Measurements from ENCODE around the gene USP13. TPM values are rescaled to one million over a fixed set of nuclear protein-coding genes. Genes with fewer than 3 reads are reported as not detected.
A peak's percentile ranks its signal among the peaks of the same experiment; 100 is the strongest.

Gene USP13
- total RNA-seq, 1 donor from 2014 or later: 37.5 TPM

DNA sequence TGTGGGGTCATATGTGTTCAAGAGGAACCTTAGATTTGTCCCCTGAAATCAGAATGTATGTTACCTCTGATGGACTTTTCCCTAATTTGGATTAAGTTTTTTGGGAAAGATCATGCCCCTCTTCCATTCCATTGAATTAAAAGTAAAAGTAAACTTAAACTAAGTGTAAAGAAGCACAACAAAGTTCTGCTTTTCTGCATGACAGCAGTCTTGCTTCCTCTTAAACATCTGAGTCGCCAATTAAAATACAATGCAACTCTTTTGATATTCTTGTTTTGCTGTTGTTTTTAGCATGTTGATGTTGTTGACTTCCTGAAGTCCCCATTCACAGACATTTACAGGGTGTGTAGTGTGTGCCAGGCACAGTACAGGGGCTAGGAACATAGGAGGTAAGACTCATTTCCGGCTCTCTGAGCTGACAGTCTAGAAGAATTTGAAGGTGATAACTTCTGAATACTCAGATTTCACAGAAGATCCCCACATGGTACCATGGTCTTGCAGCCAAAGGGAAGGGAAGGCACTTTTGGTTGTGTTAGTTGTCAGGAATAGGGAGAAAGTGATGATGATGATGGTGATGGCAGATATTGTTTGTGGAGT, 45.0 kb downstream of the USP13 start:
- no peak for DNase-seq (ENCODE audit: low read depth in 2 of 2)

DNA sequence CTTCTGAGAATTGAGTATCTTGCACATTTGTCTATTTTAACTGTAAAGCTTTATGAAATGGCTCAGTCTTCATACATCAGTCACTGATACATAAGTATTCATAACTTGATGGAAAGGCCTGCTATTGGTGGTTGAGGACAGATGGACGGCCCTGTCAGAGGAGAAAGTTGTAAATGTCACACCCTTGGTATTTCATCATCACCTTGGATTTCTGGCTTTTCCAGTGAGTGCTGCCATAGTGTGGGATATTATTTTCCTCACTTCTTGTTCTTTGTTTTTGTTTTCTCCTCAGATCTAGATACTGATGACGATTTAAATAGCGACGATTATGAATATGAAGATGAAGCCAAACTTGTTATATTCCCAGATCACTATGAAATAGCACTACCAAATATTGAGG, 47.9 kb downstream of the USP13 start:
- no peak for DNase-seq (ENCODE audit: low read depth in 2 of 2)

DNA sequence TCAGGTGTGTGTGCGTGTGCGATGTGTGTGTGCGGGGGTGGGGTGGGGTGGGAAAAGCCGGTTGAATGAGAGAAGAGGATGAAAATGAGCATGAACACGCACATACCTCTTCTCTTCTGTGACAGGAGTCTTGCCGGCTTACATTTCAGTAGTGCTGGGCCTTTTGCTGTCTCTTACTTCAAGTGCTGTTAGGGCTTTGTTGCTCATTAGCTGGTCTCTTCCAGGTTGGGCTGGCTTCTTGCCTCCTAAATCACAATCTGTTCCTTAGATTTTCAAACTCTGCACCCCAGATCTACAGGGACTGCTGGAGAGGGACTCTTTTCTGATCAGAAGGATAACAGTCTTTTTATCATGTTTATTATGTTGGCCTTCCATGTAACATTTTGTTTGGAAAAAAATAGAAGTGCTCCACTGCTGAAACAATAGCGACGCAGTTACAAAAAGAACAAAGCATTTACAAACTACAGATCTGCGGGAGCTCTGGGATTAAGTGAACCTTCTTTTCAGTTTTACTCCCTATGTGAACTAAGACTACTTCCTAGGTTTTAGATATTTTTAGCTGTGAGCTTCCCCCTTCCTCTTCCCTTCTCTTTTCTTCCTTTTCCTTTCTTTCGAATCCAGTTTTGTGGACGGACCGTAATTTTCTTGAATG, 48.5 kb downstream of the USP13 start:
- no peak for DNase-seq (ENCODE audit: low read depth in 2 of 2)

DNA sequence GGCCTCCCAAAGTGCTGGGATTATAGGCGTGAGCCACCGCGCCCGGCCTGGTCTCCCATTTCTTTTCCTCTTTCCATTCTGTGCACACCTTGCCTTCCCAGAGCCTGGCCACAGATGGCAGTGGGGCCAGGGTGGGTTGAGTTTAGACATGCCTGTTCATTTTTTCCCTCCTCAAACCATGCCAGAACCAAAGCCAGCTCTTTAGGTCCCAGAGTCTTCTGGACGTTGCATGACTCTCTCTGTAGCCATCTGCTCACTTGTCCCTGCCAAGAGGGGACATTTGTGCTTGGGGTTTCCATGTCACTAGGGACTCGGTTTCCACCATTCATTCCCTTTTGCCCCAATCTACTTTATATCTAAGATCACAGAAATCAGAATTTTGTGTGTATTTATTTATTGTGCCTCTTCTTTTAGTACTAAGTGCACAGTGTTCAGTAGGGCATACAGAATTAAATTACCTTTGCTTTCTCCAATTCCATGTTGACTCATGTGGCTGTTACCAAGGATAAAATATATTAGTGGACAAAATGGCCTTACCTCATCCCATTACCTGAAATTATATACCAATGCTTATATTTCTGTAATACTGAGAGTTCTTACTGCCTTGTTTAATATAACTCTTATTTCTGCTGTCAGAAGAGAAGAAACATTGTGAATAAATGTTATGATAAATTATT, 49.6 kb downstream of the USP13 start:
- DNase-seq (ENCODE audit: low read depth in 2 of 2): no peak

DNA sequence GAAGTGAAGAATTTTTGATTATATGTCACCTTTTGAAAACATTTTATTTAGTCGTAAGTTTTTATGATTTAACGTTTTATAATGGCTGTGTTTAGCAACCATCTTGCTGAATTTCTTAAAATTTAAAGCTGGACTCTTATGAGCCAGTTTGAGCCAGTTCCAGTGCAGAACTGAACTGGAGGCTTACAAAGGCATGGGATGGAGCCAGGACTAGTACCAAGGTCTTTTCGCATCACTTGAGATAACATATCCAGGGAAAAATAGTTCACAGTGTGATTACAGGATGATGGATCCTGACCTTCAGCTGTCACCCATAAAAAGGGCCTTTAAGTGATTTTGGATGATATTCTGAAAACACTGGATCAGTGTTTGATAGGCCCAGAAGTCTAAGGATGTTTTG, 51.0 kb downstream of the USP13 start:
- no peak for DNase-seq (ENCODE audit: low read depth in 2 of 2)

DNA sequence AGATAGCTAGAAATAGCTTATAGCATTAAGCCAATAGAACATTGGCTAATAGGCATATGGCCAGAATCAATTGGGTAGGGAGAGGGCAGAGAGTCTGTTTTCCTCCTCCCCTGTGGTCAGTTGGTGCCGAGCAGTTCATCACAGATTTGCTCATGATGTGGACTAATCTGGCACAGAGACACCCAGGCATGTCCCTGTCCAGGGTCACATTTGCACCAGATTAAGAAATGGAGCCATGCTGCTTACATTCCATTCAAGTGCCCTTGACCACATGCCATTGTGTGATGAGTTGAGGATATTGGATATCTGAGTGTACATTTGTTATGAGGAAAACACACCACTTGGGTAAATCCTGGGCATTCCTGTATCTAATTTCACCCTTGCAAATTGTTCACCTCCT, 53.4 kb downstream of the USP13 start:
- no peak for DNase-seq (ENCODE audit: low read depth in 2 of 2)

DNA sequence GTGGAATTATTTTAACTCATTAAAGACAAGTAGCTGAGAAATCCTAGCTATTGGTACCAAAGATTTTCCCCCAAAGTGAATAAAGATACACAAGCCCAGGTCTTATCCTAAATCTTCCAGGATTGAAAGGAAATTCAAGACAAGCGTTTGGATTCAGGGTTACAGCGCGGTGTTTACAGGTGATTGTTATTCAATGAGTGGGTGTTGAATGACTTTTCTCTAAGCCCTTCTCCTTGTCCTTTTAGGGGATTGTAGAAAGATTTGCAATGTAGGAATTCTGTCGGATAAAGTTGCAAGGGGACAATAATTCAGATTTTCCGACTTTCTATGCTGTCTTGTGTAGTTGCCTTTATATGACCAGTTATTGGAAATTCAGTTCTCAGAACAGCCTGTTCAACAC, 57.2 kb downstream of the USP13 start:
- no peak for DNase-seq (ENCODE audit: low read depth in 2 of 2)

DNA sequence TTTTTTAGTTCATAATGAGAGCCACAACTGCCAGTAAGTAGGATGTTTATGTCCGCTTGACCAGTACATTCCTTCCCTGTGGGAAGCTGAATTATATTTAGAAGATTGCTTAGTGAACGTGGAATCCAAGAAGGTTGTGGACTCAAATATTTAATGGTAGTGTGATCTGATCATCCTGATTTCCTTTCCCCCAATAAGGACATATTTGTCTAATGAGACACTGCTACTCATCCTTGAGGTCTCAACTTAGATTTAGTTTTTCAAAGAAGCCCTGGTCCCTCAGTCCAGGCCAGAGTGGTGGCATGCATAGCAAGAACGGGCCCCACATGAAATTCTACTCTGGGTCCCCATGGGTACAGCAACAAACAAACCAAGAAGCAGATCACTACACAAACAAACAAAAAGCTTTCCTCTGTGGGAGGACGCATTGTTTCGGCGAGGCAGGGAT, 60.8 kb downstream of the USP13 start:
- DNase-seq (ENCODE audit: low read depth in 2 of 2): peak in 1 of 2 donors; percentile 52

DNA sequence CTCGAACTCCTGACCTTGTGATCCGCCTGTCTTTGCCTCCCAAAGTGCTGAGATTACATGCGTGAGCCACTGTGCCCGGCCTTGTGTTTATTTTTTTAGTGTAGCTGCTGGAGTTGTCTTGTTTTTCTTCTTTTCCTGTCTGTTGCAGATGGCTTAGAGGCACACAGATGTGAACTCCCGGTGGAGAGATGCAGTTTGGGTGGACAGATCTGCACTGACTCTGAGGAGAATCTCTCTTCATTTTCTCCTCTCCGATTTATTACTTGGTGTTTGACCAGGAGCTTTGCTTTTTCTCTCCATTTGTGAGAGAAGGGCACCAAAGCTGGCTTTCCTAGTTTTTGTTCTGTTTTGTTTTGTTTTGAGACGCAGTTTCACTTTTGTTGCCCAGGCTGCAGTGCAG, 62.7 kb downstream of the USP13 start:
- DNase-seq (ENCODE audit: low read depth in 2 of 2): peak in 1 of 2 donors; percentile 13

DNA sequence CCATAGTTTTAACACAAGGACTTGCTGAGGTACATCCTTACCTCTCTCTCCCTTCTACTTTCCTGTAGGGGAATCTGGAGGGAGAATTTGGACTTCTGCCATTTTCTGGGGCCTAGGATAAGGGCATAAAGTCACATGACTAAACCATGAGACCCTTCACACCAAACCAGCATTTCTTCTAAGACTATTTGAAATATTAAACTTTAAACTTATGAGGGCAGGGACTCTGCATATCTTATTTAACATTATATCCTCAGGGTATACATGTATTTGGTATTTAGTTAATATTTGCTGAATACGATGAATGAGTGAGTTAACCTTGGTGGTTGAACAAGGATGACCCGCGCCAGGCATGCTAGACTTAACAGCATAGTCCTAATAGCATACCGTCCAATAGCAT, 63.4 kb downstream of the USP13 start:
- DNase-seq (ENCODE audit: low read depth in 2 of 2): no peak

DNA sequence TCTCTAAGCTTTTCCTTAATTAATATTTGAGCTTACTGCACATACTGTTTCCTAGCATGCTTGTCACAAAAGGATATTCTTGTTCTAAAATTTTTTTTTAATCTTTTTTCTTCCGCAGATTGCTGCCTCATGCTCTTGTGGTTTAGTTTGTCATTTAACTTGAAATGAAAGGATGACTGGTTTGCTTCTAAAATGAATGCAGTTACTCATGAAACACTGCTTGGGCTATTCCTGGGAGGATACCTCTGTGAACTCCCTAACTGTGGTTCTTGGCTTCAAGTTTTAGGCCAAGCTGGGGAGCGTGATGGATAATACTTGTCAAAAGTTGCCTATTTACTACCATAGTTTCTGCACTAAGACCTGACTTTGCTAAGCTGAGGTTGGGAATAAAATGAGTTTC, 64.0 kb downstream of the USP13 start:
- DNase-seq (ENCODE audit: low read depth in 2 of 2): peak in 1 of 2 donors; percentile 10

DNA sequence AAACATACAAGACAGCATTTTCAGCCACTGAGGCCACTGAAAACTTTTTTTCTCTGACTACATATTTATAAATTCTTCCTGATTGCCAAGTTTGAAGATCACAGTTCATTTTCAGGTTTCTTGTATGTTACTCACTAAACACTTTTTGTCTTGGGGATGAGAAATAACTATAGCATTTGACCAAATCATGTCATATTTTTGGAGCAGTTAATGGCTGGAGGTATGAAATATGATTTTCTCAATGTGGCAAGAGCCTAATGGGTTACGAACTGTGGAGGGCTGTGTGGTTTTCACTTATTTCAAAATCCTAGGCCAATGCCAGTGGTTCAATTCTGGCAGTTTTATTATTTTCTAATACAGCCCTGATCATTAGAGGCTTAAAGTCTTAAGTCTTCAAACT, 64.4 kb downstream of the USP13 start:
- DNase-seq (ENCODE audit: low read depth in 2 of 2): no peak

DNA sequence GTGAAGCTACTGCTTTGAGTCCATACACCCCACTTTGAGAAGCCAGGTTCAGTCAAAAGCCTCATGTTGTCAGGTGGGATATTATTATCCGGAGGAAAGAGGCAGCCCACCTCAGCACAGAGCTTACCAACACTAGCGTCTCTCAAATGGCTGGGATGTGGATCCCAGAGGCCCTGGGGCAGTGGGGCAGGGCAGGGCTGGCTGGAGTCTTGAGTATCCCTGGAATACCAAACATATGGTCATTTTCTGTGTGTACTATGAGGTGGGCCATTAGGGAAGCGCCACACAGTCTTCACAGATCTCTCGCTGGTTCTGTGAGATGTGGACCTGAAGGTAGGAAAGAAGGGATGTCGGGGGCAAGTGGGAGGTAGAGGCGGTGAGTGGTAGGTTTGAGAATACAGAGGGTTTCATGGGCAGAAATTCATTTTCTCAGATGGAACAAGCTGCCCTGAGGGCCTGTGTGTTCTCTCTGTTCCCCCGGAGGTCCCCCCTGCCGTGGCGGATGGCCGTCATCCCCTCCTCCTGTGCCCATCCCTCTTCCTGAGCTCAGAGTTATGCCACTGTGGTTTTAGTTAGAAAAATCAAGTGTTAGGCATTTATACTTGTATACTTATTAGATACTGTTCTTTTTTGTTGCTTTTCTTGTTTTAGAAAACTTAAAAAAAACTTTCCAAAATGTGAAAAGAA, 66.4 kb downstream of the USP13 start:
- no peak for DNase-seq (ENCODE audit: low read depth in 2 of 2)

DNA sequence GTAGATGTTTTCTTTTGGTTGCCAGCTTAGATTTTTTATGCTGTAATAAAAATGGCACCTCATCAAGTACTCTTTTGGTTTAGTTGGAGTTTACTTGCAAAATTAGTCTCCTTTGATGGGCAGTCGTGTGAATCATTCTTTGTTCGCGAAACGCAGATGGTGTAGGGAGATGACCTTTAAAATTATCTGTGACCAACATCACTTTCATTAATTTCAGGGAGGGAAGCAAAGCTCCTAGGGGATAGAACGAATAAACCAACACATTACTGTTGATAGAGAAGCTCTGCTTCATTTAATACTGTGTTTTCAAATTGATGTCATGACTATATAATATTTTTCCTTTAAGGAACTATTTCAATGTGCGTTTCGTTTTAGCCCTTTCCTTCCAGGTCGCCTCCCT, 67.4 kb downstream of the USP13 start:
- no peak for DNase-seq (ENCODE audit: low read depth in 2 of 2)

DNA sequence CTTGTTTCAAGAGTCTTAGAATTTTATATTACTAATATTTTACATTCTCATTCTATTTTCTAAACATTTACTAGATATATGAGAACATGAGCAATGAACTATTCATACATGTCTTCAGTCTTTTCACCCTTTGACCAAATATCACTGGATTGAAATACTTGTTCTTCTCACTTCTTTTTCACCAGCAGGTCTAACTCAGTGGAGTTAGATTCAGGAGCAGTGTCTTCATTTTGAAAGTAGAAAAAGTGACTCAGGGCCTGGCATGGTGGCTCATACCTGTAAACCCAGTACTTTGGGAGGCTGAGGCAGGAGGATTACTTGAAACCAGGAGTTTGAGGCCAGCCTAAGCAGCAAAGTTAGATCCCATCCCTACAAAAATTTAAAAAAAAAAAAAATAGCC, 70.8 kb downstream of the USP13 start:
- no peak for DNase-seq (ENCODE audit: low read depth in 2 of 2)

DNA sequence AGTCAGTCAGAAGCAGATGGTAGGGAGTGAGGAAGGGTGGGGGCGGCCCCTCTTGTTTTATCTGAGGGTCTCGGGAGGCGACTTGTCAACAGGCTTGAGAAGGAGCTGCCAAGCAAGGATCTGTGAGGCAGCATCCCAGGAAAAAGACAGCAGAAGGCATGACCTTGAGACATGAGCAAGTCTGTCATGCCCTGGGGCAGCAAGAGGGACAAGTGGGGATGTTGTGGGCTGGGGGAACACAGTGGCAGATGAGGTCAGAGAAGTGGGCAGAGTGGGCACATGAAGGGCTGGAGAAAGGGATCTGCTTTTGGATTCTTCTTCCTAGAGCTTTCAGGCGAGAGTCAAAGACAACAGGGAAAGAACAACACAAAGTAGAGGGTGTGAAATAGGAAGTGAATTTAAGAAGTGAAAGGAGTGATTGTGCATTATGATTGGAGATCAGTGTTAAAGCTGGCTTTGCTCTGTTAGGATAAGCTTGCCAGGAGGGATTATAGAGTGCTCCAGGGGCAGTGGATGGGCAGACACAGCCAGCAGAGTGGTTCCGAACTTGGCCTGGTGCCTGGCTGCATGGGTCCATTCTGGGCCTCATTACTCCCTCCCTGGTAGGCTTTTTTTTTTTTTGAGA, 73.3 kb downstream of the USP13 start:
- no peak for DNase-seq (ENCODE audit: low read depth in 2 of 2)

DNA sequence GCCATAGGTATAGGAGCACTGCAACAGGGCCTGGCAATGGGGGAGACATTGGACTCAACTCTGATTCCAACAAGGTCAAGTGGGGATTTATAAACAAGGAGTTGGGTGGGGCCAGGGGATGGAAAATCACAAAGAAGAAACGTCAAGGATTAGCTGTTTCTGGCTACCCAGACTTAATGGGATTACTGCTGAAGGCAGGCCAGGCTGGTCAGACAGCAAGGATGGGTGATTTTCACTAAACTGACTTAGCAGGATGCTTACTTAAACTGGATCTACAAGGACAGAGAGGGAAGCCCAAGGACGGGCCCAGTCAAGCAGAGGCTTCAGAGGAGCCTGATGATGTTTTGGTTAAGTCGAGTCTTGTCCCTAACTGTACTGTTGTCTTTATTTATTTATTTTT, 76.2 kb downstream of the USP13 start:
- DNase-seq (ENCODE audit: low read depth in 2 of 2): no peak

DNA sequence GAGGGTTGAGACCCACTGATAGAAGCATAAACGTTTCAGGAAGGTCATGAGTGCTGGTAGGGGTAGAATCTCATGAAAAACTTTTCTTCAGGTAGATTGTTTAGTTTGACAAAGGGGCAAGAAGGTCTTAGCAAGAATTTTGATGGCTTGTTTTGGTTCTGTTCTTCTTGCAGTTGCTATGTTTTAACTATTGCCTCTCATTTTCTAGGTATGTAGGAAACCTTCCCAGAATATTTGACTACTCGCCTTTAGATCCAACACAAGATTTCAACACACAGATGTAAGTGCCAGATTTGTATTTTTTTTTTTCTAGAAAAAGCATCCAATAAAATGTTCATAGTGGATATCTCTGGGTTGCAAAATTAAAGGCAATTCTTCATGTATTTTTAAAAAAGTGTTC, 77.1 kb downstream of the USP13 start:
- DNase-seq (ENCODE audit: low read depth in 2 of 2): no peak

DNA sequence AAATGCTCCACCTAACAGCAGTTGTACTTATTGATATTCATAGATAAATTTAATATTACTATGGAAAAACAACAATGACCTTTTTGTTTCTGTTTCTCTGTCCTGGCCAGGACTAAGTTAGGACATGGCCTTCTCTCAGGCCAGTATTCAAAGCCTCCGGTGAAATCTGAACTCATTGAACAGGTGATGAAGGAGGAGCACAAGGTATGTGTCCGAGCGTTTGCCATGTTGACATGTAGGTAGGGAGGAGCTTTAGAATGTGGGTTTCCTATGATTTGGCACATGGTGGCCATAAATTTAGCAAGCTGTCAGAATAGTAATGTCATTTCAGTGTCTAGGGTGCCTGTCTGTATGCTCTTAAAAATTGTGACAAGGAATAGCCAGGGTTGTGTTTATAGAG, 77.7 kb downstream of the USP13 start:
- no peak for DNase-seq (ENCODE audit: low read depth in 2 of 2)

DNA sequence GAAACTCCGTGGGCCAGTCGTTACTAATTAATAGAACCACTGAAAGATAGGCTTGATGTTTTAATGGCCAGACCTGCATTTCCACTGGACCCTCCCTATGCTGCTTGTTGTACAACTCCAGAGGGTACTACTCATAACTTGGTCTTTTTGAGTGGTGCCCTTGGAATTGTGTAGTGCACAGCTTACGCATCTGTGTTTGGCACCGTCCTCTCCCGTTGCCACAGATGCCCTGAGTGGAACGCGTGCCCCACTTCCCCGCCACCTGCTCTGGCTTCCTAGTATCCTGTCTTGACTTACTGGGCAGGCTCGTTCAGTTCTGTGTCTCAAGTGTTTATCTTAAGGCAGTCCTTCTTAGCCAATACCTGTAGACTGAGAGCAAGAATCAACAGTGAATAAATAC, 78.7 kb downstream of the USP13 start:
- DNase-seq (ENCODE audit: low read depth in 2 of 2): no peak

DNA sequence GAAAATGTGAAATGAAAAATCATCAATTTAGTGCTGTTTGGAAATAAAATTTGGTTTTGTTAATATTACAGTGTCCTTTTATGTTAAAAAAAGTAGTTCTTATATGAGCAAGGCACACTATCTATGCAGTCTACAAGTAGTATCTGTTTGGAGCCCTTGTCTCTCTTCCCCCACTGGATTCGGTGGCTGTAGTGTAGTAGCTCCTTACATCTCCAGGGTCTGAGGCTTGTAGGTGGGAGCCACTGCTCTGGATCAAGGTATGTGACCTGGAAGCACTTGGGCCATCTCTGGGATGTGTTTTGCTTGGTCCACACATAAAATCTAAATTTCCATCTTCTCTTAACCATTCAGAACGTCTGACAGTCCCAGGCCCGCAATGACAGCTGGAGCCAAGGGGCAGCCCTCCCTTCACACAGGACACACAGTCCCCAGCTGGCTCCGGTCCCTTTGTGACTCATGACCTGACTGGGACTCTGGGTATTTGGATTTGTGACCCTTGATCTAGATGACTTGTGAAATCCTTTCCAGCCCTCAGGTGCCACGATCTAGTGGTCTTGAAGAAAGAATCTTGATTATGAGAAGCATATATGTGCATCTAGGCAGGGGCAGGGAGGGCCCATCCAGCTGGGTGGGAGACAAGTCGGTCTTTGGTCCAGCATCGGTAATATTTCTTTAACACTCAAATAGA, 80.0 kb downstream of the USP13 start:
- no peak for DNase-seq (ENCODE audit: low read depth in 2 of 2)

Data from lung microvascular endothelial cell (primary cell).